ENCODE data around the gene SLC28A1. TPM values are rescaled to one million over a fixed set of nuclear protein-coding genes. Genes with fewer than 3 reads are reported as not detected.

The SLC28A1 gene
- polyA plus RNA-seq, 3 donors: 6.4 to 10.7 (median 7.7) TPM

DNA sequence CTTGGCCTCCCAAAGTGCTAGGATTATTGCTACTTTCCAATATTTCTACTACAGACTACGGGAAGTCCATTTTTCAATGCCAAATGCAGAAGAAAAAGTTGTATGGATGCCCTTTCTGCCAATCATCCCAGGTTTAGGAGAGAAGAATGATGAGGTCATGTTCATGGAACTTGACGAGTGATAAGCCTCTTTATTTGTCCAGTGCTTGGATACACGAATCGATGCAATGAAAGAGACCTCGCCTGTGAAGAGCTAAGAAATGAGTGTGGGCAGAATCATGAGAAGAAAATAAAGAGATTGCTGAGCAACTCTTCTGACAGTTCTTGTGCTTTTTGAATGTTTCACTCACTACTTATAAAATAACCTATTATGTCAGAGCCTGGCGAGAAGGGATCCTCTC is 996 bp upstream of the SLC28A1 start:
- DNase-seq: no peak

DNA sequence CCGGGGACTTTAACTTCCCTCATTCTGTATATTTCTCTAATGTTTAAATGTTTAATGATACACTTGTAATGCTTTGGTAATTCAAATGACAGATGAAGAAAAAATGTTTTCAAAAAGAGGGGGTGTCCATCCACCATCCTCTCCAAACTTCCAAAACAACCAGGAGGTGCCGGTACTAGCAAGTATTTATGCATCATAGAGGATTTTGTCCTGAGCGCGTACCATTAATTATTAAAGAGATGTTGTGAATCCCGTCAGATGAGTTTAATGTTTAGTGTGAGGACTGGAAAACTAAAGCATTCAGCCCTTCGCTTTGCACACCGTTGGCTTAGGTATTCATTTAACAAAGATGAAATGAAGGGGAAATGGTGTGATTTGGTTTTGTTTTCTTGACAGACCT is 1.3 kb downstream of the SLC28A1 start:
- DNase-seq: no peak

DNA sequence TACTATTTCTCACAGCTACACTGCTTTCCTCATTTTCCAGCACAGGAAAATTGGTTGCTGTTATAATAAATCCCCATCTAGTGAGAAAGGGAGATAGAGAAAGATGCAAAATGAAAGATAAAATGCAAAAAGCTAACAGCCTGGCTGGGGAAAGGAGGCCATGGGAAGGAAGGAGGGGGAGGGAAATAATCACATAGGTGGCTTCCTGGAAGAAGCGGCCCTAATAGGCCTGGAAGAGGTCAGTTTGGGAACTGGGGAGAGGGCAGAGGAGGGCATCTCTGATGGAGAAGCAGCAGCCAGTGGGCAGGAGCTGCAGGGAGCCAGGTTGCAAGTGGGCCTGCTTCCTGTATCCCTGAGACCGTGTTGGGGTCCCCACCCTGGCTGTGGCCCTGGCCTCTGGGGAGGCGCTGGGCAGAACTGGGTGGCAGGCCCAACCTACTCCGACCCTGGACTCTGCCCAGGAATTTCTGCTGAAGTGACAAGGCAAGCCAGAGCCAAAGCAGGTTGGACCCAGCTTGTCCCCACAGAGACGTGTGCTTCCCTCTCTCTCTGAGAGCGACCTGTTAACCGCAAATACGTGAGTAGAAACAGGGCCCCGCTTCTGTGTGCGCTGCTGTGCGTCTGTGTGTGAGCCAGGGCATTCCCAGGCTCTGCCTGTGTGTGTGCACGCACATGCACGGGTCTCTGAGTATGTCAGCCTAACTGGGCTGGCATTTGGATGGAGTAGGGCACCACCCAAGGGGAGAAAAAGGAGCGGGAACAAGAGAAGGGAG is 1.9 kb downstream of the SLC28A1 start:
- DNase-seq: no peak

DNA sequence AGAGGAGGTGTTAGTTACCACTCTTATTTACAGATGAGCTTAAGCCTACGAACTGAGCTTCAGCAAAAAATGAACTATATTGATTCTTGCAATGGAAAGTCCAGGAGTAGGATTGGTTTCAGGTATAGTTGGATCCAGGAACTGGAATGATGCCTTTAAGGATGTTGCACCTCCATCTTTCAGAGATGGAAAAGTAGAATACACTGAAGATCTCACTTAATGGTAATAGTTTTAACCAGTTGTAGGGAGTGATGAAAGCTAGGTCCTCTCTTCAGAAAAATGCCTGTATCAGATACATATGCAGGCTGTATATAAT is 2.5 kb downstream of the SLC28A1 start:
- DNase-seq: no peak

DNA sequence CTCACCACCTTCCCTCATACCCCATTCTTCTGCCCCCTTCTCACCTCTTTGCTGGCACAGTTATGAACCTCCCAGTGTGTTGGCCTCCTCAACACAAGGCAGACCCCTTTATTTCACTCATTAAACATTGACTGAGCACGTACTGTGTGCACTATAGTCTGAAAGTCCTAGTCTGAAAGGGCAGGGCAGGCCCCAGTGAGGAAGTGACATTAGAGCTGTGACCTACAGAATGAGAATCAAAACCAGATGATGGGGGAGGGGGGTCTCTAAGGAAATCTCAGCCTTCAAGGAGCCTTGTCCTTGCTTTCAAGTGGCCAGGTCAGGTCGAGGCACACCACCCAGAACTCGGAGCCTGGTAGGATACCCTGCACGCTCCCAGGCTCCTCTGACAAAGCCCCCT is 3.5 kb downstream of the SLC28A1 start:
- no peak for DNase-seq

DNA sequence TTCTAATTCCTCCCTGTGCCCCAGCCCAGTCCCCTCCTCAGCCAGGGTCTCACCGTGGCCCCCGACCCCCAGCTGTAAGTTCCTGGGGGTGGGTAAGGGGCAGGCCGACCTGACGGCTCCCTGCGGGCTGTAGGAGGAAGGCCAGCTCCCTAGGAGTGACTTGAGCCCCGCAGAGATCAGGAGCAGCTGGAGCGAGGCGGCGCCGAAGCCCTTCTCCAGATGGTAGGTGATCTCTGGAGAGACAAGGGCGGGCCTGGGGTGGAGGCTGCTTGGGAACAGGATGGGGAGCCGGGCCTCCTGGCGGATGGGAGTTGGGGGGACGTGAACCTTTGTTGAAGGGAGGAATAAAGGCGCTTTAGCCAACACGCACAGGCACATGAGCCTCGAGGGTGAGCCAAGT is 4.2 kb downstream of the SLC28A1 start:
- DNase-seq: no peak

DNA sequence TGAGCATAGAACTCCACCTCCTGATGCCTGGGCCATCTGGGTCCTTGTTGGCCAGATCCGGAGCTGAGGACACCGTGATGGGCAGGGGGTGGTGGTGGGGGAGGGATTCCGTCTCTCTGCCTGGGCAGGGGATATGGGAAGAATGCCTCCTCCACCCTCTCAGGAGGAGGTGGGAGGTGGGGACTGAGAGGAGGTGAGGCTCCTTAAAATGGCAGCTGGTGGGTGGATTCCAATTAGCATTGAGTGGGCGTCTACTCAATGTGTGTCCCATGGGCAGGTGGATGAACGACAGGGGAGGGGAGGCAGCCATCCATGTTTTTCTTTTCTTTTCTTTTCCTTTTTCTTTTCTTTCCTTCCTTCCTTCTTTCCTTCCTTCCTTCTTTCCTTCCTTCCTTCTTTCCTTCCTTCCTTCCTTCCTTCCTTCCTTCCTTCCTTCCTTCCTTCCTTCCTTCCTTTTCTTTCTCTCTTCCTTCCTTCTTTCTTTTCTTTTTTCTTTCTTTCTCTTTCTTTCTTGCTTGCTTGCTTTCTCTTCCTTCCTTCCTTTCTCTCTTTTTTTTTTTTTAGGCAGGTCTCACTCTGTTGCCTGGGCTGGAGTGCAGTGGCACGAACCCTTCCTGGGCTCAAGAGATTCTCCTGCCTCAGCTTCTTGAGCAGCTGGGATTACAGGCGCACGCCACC is 5.0 kb downstream of the SLC28A1 start:
- no peak for DNase-seq

DNA sequence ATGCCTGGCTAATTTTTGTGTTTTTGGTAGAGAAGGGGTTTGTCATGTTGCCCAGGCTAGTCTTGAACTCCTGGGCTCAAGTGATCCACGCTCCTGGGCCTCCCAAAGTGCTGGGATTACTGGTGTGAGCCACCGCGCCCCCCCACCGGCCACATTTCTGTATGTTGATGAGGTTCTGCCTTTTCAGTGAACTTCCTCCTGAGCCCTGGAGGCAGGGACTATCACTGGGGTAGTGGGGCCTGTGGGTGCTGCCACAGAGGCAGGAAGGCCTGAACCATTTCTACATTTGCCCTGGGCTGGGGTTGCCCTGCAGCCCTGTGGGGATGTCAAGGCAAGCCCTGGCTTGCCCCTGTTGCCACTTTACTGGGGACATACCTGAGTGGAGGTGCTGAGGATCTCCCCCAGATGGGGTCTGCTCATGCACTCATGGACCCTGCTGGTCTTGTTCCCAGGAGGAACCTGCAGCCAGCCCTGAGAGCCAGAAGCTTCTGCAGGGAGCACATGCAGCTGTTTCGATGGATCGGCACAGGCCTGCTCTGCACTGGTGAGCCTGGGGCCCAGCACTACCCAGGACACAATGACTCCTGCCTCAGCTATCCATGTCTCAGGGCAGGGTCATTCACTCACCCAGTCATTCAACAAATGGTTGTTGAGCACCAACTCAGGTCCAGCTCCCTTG is 5.7 kb downstream of the SLC28A1 start:
- DNase-seq: no peak

DNA sequence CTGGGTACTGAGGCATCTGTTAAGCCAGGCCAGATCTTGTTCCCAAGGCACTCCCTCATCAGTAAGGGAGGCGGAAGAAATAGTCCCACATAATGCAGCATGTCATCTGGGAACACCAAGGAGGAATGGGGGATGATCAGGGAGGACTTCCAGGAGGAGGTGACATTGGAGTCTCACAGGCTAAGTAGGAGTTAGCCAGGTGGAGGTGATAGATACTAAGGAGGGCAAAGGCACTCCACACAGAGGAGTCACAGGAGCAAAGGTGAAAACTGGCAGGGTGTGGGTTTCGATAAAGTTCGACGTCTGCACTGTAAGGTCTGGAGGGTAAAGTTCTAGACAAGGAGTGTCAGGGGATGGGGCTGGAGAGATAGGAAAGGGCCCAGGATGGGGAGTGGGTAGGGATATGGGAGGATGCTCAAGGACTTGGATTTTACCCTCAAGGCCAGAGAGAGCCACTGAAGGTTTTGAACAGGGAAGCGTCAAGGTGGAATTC is 6.3 kb downstream of the SLC28A1 start:
- no peak for DNase-seq

DNA sequence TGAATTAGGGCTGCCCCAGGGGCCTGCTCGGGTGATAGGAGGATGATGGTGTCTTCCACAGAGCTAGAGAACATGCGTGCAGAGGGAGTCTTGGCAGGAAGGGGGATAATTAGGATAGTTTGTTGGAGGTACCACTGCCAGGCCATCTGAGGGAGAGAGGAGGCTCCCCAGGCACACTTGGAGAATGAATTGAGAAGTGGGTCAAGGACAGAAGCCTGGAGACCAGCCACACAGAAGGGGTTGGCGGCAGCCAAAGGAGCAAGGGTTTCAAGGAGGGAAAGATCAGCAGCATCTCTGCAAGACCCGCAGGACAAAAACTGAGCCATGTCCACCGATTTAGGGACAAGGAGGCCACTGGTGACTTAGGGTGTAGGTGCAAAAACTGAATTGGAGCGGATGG is 6.9 kb downstream of the SLC28A1 start:
- DNase-seq: no peak

DNA sequence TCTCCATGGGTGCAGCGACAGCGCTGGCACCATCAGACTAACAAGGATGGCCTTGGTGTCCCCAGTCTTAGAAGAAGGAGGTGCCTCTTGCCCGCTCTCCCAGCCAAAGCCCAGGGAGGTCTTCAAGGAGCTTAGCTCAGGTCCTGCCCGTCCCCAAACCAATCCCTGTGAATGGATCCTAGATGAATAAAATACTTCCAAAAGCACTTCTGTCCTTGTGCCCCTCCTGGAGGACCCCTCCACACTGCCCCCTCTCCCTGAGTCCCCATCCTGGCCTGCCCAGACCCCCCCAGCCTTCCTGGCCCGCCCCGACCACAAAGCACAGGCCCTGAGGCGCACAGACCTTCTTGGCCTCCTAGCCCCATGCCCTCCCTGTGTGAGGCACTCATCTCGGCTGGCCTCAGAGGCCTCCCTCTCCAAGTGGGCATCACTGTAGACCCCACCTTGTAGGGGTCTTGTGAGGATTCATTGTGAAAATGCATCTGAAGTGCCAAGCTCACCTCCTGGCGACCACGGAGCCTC is 8.4 kb downstream of the SLC28A1 start:
- DNase-seq: no peak

DNA sequence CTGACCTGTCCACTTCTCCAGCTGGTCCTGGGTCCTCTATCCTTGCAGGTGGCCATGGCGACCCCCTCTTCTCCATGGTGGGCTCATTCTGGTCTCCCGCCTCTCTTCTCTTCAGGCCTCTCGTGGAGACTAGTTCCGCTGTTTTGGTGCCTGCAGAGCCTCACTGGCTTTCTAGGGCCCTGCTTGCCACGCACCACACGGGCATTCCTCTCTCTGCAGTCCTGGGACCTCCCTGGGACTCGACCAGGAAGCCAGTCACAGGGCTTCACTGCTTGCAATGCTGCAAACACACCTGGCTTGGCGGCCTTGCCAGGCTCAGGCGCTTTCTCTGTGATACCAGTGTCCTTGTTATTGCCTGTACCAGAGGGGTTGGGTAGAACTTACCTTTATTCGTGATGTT is 9.1 kb downstream of the SLC28A1 start:
- DNase-seq: no peak

DNA sequence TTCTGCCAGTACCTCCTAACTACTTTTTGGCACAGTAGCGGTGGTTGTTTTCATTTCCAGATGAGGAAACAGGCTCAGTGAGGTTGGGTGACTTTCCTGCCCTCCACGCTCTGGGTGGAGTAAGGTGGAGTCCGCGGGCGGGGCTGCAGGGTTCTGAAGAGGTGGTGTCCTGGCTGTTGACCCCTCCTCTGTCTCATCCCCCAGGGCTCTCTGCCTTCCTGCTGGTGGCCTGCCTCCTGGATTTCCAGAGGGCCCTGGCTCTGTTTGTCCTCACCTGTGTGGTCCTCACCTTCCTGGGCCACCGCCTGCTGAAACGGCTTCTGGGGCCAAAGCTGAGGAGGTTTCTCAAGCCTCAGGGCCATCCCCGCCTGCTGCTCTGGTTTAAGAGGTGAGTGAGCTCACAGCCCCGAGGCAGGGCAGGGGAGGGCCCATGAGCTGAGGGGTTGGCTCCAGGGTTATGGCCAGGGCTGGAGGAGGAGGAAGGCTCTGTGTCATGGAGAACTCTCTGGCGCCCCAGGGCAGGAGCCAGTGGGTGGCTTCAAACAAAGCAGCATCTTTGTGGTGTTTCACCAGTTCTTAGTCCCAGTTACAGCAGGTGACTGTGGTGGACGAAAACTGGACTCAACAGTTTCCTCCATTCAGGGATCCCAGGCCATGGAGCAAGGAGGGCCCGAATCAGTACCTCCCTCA is 10.4 kb downstream of the SLC28A1 start:
- no peak for DNase-seq

DNA sequence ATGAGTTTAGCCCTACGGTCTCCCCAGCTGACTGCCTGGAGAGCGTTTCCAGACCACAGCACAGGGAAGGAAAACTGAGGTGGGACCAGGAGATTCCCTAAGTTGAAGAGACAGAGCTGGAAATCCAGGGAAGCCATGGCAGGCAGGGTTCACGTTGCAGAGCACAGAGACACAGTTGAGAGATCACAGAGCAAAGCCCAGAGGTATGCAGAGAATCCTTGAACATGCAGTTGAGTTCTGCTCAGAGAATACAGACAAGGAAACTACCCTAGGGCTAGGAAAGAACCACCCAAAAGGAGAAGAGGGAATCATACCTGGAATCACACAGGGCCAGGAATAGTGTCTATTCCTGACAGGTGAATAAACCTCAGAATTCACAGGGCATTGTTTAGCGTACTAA is 14.3 kb downstream of the SLC28A1 start:
- no peak for DNase-seq

DNA sequence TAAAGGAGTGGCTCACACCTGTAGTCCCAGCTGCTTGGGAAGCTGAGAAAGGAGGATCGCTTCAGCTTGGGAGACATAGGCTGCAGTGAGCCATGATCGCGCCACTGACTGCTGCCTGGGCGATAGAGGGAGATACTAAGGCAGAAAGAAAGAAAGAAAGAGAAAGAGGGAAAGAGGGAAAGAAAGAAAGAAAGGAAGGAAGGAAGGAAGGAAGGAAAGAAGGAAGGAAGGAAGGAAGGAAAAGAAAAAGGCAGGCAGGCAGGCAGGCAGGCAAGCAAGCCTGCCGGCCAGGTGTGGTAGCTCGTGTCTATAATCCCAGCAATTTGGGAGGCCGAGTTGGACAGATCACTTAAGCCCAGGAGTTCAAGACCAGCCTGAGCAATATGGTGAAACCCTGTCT is 15.3 kb downstream of the SLC28A1 start:
- no peak for DNase-seq

DNA sequence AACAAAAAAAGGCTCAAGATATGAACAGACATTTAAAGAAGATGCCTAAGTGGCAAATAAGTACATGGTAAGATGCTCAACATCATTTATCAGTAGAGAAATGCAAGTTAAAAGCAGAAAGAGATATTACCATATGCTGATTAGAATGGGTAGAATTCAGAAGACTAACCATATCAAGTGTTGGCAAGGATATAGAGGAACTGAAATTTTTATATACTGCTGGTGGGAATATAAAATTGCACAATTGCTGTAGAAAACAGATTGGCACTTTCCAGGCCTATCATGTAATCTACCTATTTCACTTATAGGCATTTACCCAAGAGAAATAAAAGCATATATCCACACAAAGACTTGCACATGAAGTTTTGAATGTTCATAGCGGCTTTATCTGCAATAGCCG is 17.1 kb downstream of the SLC28A1 start:
- DNase-seq: no peak

DNA sequence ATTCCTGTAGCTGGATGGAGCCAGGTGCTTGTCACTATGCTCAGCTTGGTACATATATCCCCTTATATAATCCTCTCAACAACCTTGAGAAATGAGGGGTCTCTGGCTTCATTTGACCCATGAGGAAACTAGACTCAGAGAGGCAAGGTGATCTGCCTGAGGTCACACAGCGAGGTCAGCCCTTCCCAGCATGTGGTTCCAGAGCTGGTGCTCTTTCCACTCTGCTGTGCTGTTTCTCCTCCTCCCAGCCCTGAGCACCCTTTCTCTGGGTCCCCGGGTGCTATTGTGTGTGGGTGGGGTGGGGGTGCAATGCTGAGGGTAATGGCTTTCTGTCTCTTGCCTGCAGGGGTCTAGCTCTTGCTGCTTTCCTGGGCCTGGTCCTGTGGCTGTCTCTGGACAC is 19.3 kb downstream of the SLC28A1 start:
- DNase-seq: no peak

DNA sequence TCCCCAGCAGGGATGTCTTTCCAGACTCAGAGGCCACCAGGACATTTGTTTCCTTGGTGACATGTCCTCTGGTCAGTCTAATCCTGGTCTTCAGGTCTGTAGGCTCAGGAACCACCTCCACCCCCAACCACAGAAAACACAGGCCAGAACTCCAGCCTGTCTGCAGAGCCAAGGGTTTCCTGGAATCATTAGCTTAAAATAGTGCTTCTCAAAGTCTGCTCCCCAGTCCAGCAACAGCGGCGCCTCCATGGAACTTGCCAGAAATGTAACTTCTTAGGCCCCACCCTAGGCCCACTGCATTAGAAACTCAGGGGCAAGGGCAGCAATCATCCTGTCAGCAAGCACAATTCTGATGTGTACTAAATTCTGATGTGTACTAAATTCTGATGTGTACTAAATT is 20.0 kb downstream of the SLC28A1 start:
- DNase-seq: no peak

DNA sequence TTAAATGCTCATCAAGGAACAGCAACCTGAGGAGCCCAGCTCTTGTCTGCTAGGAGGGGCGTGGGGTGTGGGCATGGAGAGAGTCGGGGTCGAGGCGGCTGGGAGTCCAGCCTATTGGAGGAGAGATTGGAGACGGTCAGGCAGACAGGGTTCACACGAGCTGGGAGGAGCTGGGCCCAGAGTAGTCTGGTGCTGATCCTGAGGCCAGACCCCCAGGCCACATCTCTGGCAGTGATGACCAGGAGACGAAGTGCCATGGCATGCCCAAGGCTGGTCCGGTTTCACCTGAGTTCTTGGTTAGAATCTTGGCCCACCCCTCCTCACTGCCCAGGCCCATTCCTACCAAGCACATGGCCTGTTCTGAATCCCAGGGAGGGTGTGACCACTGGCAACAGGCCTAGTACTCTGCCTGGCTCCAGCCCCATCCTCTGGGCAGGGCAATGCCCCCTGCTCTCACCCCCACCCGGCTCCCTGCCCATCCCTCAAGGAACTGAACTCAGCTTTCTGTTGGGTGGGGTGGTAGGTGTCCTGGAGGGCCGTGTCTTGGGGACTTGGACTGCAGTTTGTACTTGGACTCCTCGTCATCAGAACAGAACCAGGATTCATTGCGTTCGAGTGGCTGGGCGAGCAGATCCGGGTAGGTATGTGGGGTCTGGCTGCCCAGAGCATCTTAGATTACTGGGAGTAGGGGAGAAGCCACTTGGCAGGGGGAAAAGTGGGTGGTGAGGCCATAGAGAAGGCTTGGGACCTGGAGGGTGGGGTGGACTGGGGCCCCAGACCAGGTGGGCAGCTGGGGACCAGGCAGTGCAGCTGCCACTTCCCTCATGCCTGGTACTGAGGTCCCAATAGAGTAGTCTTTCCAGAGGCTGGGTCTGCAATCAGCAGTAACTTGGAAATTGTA is 20.8 kb downstream of the SLC28A1 start:
- no peak for DNase-seq

DNA sequence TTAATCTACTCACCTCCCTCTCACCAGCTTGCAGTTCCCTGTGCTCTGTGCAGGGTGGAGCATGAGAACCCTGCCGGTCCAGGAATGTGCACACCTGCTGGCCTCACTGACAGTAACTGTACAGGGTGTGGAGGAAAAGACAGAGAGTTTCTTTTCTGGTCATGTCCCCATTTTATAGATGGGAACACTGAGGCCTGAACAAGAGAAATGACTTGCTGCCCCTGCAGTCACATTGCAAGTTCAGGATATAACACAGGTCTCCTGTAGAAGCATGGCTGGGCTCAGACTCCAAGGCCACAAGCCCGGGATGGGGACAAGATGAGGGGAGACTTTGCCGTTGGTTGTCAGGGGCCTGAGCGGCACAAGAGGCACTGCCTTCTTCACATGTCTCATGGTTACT is 23.3 kb downstream of the SLC28A1 start:
- DNase-seq: no peak

DNA sequence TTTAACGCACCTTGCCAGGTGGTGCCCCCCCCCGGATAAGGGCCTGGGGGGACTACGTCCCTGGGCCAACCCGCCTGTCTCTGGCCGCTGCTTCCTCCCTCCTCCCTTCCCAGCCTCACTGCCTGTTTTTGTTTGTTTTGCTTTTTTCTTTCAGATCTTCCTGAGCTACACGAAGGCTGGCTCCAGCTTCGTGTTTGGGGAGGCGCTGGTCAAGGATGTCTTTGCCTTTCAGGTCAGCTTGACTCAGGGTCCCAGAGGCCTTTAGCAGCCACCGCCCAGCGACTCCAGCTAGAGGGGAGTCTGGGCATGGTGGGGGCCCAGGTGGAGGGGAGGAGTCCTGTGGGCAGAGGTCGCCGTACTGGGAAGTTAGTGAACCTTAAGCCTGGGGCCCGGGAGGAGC is 24.1 kb downstream of the SLC28A1 start:
- DNase-seq: no peak
